Omental fat pad (tissue), 4 donors: ENCODE measurements around the gene FGFR4. TPM values are rescaled to one million over a fixed set of nuclear protein-coding genes. Genes with fewer than 3 reads are reported as not detected.

ENCODE experiments used
- ATAC-seq: fragments of 150-250 bp; one replicate; pipeline ENCODE4 v1.9.1; 2016; ENCODE audit warnings: mild to moderate bottlenecking, moderate library complexity; ENCODE audit not compliant: low FRiP score
- DNase-seq: peaks from one replicate; pipeline ENCODE4 v3.0.0-alpha.2; 2019; ENCODE audit warnings: low spot score
- CTCF ChIP-seq, 3 donors: fragments of 450-650 bp; IDR thresholded peaks; one replicate each; pipeline ENCODE4 v1.5.1; 2016 to 2017; ENCODE audit warnings: antibody characterized with exemption in 3 of 3, mild to moderate bottlenecking in 3 of 3, moderate library complexity in 2 of 3
- total RNA-seq, 4 donors: library from RNA; depleted of rRNA; stranded (reverse); fragments of >200 nt; gene quantifications; one replicate each; pipeline ENCODE4 v1.1.0, GENCODE V29; 2016

Gene FGFR4
- total RNA-seq, 4 donors from 2014 or later, result 1.4 to 3.9 (median 2.7) TPM; not detected in 1

GRCh38 chr5:177070536-177071191, 16.1 kb upstream of the FGFR4 start:
- ATAC-seq, result no peak

GRCh38 chr5:177071666-177072385, 14.9 kb upstream of the FGFR4 start:
- peak in 1 of 3 donors; percentile 11 for TF ChIP-seq CTCF (IDR thresholded peaks at IDR 0.05)
- peak; percentile 65 for DNase-seq
- ATAC-seq, result peak; percentile 69

More at GRCh38 chr5:177070536-177071191, 16.1 kb upstream of the FGFR4 start:
- no peak for TF ChIP-seq CTCF (IDR thresholded peaks at IDR 0.05)
- DNase-seq, result no peak

GRCh38 chr5:177077335-177077734, 9.4 kb upstream of the FGFR4 start:
- TF ChIP-seq CTCF (IDR thresholded peaks at IDR 0.05), result no peak
- DNase-seq (no peak), ATAC-seq (no peak)

DNA sequence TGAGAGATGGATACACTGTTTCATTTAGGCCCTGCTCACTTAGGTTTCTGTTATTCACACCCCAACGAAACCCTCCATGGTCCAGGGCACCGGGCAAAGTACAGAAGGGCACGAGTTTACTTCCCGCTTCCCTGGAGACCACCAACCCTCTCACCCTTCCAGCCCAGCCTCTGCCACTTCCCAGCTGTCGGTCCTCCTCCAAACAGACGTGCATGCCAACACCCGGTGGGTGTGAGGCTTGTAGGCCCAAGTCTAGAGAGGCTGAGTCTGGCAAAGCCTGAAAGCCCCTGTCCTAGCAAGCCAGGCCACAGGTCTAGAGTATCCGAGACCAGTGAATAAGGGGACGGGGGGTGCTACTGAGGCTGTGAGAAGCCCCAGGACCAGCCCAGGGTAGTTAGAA, 7.1 kb upstream of the FGFR4 start:
- no peak for TF ChIP-seq CTCF (IDR thresholded peaks at IDR 0.05)
- ATAC-seq, result no peak
- DNase-seq, result no peak

GRCh38 chr5:177080265-177080664, 6.5 kb upstream of the FGFR4 start:
- ATAC-seq (no peak), DNase-seq (no peak)
- no peak for TF ChIP-seq CTCF (IDR thresholded peaks at IDR 0.05)

- no peak for ATAC-seq
- no peak for TF ChIP-seq CTCF (IDR thresholded peaks at IDR 0.05)
- no peak for DNase-seq
These were observed 4.9 kb upstream of the FGFR4 start for GRCh38 chr5:177081859-177082258.

DNA sequence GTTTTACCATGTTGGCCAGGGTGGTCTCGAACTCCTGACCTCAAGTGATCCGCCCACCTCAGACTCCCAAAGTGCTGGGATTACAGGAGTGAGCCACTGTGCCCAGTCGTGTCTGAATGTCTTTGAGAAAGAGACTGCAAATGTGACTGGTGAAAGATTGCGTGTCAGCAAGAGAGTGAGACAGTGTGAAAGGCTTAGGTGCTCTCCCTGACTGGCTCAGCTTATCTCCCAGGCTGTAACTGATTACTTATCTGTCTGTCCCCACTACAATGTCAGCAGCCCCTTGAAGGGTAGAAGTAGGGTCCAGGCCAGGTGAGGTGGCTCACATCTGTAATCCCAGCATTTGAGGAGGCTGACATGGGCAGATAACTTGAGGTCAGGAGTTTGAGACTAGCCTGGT, 3.4 kb upstream of the FGFR4 start:
- DNase-seq (no peak), ATAC-seq (no peak)
- TF ChIP-seq CTCF (IDR thresholded peaks at IDR 0.05), result no peak
